GM12892 (cell line): ENCODE measurements around the gene RAB8A.
"Not testable (repeated sequence)": the region's sequence is repeated elsewhere in the genome, so short reads cannot be mapped to it uniquely, and the experiment has no call there.

Source experiments
- DNase-seq: peaks from one replicate; pipeline ENCODE4 v3.0.0; 2011; ENCODE audit not compliant: insufficient read length
- FAIRE-seq: peaks from 2 replicates; lab custom pipeline; 2011; peaks lifted over from hg19 to GRCh38; lab: Jason Lieb, UNC
- POLR2A ChIP-seq: IDR thresholded peaks from 2 replicates; pipeline ENCODE4 v1.6.1; 2011; ENCODE audit warnings: low read depth, low read length, control low read depth
- POLR2AphosphoS5 ChIP-seq: IDR thresholded peaks from 2 replicates; pipeline ENCODE4 v1.6.1; 2011; ENCODE audit warnings: low read depth, low read length, control low read depth
- TAF1 ChIP-seq: IDR thresholded peaks from 2 replicates; pipeline ENCODE4 v1.6.1; 2011; ENCODE audit warnings: low read depth, mild to moderate bottlenecking, control low read depth, low read length, borderline replicate concordance

Gene RAB8A

DNA sequence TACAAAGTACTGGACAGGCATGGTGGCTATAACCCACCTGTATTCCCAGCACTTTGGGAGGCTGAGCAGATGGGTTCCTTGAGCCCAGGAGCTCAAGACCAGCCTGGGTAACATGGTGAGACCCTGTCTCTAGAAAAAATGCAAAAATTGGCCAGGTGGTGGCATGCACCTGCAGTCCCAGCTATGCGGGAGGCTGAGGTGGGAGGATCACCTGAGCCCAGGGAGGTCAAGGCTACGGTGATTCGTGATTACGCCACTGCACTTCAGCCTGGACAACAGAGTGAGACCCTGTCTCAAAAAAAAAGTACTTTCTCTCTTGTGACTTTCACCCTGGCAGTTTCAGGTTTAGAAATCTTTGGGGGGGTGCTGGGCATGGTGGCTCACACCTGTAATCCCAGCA lies 11.2 kb upstream of the RAB8A start:
- no peak for FAIRE-seq
- TF ChIP-seq POLR2AphosphoS5 (peak; percentile 57), TAF1 (no peak)
- DNase-seq: no peak

DNA sequence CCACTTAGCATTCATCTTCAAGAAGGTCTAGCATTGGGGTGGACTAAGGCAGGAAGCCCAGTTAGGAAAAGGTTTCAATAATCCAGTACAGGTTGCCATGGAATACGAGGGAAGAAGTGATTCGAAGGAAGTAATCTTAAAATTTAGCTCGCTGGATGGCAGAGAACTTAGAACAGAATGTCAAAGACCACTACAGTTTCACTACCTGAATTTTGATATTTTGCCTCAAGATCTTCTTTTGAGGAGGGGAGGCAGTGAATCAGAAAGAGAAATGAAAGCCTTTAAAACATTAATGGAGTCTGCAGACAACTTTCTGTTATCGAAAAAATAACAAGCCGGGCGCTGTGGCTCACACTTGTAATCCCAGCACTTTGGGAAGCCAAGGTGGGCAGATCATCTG lies 7.0 kb upstream of the RAB8A start:
- no peak for FAIRE-seq
- no peak for TF ChIP-seq POLR2A
- TF ChIP-seq POLR2AphosphoS5: no peak
- TF ChIP-seq TAF1: no peak
- no peak for DNase-seq

DNA sequence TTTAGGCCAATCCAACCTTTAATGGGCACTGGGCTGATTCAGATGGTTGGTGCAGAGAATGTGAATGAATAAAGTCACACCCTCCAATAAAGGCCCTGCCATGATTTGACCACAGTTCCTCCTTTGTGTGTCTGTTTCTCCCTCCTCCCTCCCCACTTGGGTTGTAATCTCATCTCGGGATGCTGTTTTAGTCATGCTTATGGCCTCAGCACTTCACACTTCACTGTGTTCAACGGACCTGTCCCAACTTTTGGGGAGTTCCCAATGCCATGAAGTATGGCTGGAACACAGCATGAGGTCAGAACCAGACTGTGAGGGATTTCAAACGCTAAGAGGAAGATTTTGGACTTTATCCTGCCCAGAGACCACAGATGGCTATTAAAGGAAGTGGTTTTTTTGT lies 5.6 kb upstream of the RAB8A start:
- DNase-seq (no peak), FAIRE-seq (peak; percentile 44)
- TF ChIP-seq POLR2A (no peak), TAF1 (no peak), POLR2AphosphoS5 (no peak)

- FAIRE-seq (no peak), DNase-seq (no peak)
- peak; percentile 81 for TF ChIP-seq POLR2A
- peak; percentile 85 for TF ChIP-seq TAF1
- TF ChIP-seq POLR2AphosphoS5: no peak; the same call in none of the 2 replicates
These were observed 442 bp downstream of the RAB8A start for GRCh38 chr19:16111909-16112752.

GRCh38 chr19:16112778-16113177 lies 1.1 kb downstream of the RAB8A start:
- FAIRE-seq (no peak), DNase-seq (no peak)
- TF ChIP-seq POLR2AphosphoS5: no peak
- TF ChIP-seq TAF1: no peak
- no peak for TF ChIP-seq POLR2A

DNA sequence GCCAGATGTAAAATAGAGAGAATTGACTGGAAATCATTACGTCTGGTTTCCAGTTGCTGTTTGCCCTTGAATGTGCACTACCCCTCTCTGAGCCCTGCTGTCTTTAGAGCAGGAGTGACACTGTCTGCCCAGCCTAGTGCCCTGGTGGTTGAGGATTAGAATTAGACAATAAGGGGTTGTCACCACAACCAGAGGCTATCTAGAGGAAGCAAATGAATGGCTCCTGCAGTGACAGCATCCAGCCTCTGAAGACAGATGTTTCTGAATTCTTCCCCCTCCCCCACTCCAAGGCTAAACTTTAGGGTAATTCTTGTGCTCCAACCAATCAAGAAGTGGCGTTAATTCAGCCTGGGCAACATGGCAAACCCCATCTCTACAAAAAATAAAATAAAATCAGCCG lies 2.0 kb downstream of the RAB8A start:
- TF ChIP-seq TAF1 (no peak), POLR2A (no peak), POLR2AphosphoS5 (no peak)
- no peak for DNase-seq
- no peak for FAIRE-seq

DNA sequence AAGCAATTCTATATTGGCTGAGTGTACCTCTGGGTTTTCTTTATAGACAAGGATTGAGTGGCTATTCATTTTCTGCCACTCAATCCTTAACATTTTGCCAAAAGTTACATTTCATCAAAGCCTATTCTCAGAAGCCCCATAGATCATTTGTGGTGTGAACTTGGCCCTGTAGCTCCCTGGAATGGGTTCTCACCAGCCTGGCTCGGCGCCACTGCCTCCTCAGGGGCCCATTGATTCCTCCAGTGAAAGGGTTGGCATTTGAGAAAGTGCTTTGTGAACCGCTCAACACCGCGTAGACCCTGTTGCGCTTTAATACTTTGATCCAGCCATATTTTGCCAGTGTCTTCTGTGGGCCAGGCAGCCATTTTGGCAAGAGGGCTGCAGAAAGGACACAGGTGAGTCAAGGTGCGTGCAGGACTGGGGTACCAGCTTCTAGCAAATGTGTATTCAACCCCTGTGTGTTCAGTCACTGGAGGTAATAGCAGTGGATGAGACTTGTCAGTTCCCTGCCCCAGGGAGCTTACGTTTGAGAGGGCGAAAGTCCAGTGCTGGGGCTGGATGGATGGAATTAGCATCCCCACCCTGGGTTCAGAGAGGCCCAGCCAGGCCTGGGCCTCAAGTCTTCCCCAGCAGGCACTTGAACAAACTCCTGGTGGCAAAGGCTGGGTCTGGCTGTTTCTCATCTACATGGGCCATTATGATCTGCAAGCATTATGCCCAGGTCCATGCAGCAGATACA lies 3.8 kb downstream of the RAB8A start:
- DNase-seq (no peak), FAIRE-seq (no peak)
- TF ChIP-seq POLR2A (no peak), POLR2AphosphoS5 (no peak), TAF1 (no peak)

- FAIRE-seq (no peak), DNase-seq (no peak)
- TF ChIP-seq POLR2AphosphoS5 (no peak), TAF1 (no peak), POLR2A (no peak)
These were observed 4.4 kb downstream of the RAB8A start for GRCh38 chr19:16116067-16116466.

GRCh38 chr19:16117594-16118033 lies 5.9 kb downstream of the RAB8A start:
- DNase-seq (no peak), FAIRE-seq (peak; percentile 71)
- no peak for TF ChIP-seq TAF1
- peak; percentile 53; the same call in 1 of the 2 replicates for TF ChIP-seq POLR2AphosphoS5
- TF ChIP-seq POLR2A: peak; percentile 67; the same call in 1 of the 2 replicates

GRCh38 chr19:16118489-16119033 lies 6.9 kb downstream of the RAB8A start:
- FAIRE-seq: peak; percentile 97

DNA sequence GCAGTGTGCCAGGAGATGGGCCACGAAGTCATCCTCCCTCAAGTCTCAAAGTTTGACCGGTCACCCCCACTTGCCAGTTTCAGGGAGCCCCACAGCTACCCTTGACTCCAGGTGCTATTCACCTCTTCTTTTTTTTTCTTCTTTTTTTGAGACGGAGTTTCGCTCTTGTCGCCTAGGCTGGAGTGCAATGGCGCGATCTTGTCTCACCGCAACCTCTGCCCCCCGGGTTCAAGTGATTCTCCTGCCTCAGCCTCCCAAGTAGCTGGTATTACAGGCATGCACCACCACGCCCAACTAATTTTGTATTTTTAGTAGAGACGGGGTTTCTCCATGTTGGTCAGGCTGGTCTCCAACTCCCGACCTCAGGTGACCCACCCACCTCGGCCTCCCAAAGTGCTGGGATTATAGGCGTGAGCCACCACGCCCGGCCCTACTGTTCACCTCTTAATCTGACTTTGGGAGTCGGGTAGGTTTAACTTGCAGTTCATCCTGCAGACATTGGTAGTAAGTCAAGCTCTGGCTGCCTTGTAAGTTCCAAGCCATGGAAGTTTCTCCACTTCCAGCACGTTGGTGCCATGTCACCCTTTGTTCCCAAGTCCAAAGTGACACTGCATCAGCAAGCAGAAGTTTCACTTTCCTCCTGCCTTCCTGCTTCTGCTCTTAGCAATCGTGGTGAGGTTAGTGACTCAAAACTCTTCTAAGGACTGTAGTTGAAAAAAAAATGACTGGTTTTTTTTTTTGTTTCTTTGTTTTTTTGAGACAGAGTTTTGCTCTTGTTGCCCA lies 7.6 kb downstream of the RAB8A start:
- peak; percentile 62 for FAIRE-seq
- DNase-seq: not testable (repeated sequence)

More at GRCh38 chr19:16118489-16119033, 6.9 kb downstream of the RAB8A start:
- TF ChIP-seq POLR2AphosphoS5 (peak; percentile 42), POLR2A (peak; percentile 67), TAF1 (0 out of 2 replicates have a peak, but pooled peaks have one; percentile 32)
- DNase-seq: peak; percentile 83
